Esophagus muscularis mucosa (tissue), 4 donors: ENCODE results near the gene MAPK4. TPM values are rescaled to one million over a fixed set of nuclear protein-coding genes. Genes with fewer than 3 reads are reported as not detected.

Experiments used
- DNase-seq: peaks from one replicate; pipeline ENCODE4 v3.0.0-alpha.2; 2017; ENCODE audit errors: extremely low spot score
- H3K27ac ChIP-seq, 4 donors: fragments of 200-600 bp; sonication (generic); replicated peaks in 1 of 4; 1 replicate in 3 of 4; 2 replicates in 1 of 4; pipeline ENCODE4 v1.5.1; 2016 to 2019; ENCODE audit warnings: mild to moderate bottlenecking in 1 of 4
- H3K27me3 ChIP-seq, 4 donors: fragments of 200-600 bp; sonication (generic); one replicate each; pipeline versions ENCODE4 v1.5.1 to v1.6.0; 2016 to 2019
- H3K36me3 ChIP-seq, 4 donors: fragments of 200-600 bp; sonication (generic); one replicate each; pipeline ENCODE4 v1.5.1; 2016 to 2019
- H3K4me1 ChIP-seq, 4 donors: fragments of 200-600 bp; sonication (generic); one replicate each; pipeline ENCODE4 v1.5.1; 2016 to 2019
- H3K4me3 ChIP-seq, 4 donors: fragments of 200-600 bp; sonication (generic); 1 replicate in 2 of 4; 2 replicates in 2 of 4; pipeline ENCODE4 v1.5.1; 2016 to 2019; ENCODE audit warnings: mild to moderate bottlenecking in 4 of 4, moderate library complexity in 1 of 4
- H3K9me3 ChIP-seq, 4 donors: fragments of 200-600 bp; sonication (generic); 1 replicate in 3 of 4; 2 replicates in 1 of 4; pipeline ENCODE4 v1.5.1; 2016 to 2019
- CTCF ChIP-seq, 3 experiments: fragments of 200-600 bp in 2 of 3; fragments of 450-650 bp in 1 of 3; sonication (generic) in 2 of 3; IDR thresholded peaks; one replicate each; pipeline ENCODE4 v1.5.1; 2017 to 2019; ENCODE audit warnings: antibody characterized with exemption in 3 of 3, mild to moderate bottlenecking in 2 of 3, moderate library complexity in 1 of 3
- EP300 ChIP-seq: sonication (generic); formaldehyde crosslinking; IDR thresholded peaks from one replicate; pipeline ENCODE4 v1.6.1; 2017; ENCODE audit warnings: antibody characterized with exemption
- POLR2A ChIP-seq: fragments of 450-650 bp; IDR thresholded peaks from one replicate; pipeline ENCODE4 v1.6.1; 2017; ENCODE audit warnings: antibody characterized with exemption, moderate library complexity, mild to moderate bottlenecking, low read depth
- POLR2AphosphoS5 ChIP-seq, 2 donors: sonication (generic); formaldehyde crosslinking; IDR thresholded peaks; one replicate each; pipeline ENCODE4 v1.6.1; 2017; ENCODE audit warnings: antibody characterized with exemption in 2 of 2
- WGBS: methylation state at CpG from one replicate; pipeline ENCODE4 v1.1.5; 2018; 5-methylcytosine and 5-hydroxymethylcytosine counted together
- intact Hi-C: fragments of 100-400 bp; cut with DNase I; formaldehyde crosslinking; loops from one replicate; pipeline ENCODE4 v1.15.1; 2023
- total RNA-seq, 4 donors: library from RNA; depleted of rRNA; stranded (reverse); fragments of >200 nt; gene quantifications; one replicate each; pipeline versions ENCODE4 v1.1.0 to v1.2.1, GENCODE V29; 2016

The MAPK4 gene
- total RNA-seq, 4 donors from 2014 or later: 6.2 to 14.5 (median 9.6) TPM

GRCh38 chr18:50679056-50679455, 119.2 kb downstream of the MAPK4 start:
- H3K9me3 ChIP-seq: no peaks in the 10 kb centered on the region
- no peaks in the 10 kb centered on the region for H3K36me3 ChIP-seq
- intact Hi-C loops: no loop called here
- H3K27ac ChIP-seq: no peak overlapping the region
- WGBS: 87% methylated on average over 3 of the region's 5 CpGs
- TF ChIP-seq POLR2A (no peak), POLR2AphosphoS5 (IDR thresholded peaks at IDR 0.05) (no peak), EP300 (no peak), CTCF (IDR thresholded peaks at IDR 0.05) (no peak)
- DNase-seq: no peak
- H3K4me3 ChIP-seq: no peak overlapping the region
- no peaks in the 10 kb centered on the region for H3K27me3 ChIP-seq
- H3K4me1 ChIP-seq: peaks cover 0 to 11% (median 7%) of the 10 kb centered on the region in 4 donors

- WGBS: 89% methylated on average over 10 of the region's 10 CpGs
- Histone ChIP-seq H3K36me3 (no peaks in the 10 kb centered on the region), H3K27ac (no peak overlapping the region), H3K4me1 (peaks cover 0 to 5% (median 5%) of the 10 kb centered on the region in 4 donors), H3K9me3 (no peaks in the 10 kb centered on the region), H3K27me3 (no peaks in the 10 kb centered on the region), H3K4me3 (no peak overlapping the region)
- no peak for DNase-seq
- TF ChIP-seq EP300: no peak
- TF ChIP-seq POLR2AphosphoS5 (IDR thresholded peaks at IDR 0.05): no peak
- no peak for TF ChIP-seq CTCF (IDR thresholded peaks at IDR 0.05)
- no peak for TF ChIP-seq POLR2A
- intact Hi-C loops: no loop called here
Measured at GRCh38 chr18:50679656-50680055, 119.8 kb downstream of the MAPK4 start.

GRCh38 chr18:50680966-50681365, 121.1 kb downstream of the MAPK4 start:
- Histone ChIP-seq H3K36me3 (no peaks in the 10 kb centered on the region), H3K27ac (no peak overlapping the region), H3K9me3 (no peaks in the 10 kb centered on the region), H3K4me3 (no peak overlapping the region), H3K27me3 (no peaks in the 10 kb centered on the region), H3K4me1 (no peaks in the 10 kb centered on the region)
- WGBS: 88% methylated on average over 1 of the region's 1 CpG
- no peak for DNase-seq
- intact Hi-C loops: no loop called here
- TF ChIP-seq EP300: no peak
- TF ChIP-seq CTCF (IDR thresholded peaks at IDR 0.05): no peak
- no peak for TF ChIP-seq POLR2A
- TF ChIP-seq POLR2AphosphoS5 (IDR thresholded peaks at IDR 0.05): no peak

- no peak overlapping the region for H3K4me3 ChIP-seq
- no peaks in the 10 kb centered on the region for H3K4me1 ChIP-seq
- no peak for TF ChIP-seq EP300
- no peak for DNase-seq
- intact Hi-C loops: no loop called here
- WGBS: 45% methylated on average over 1 of the region's 1 CpG
- no peak overlapping the region for H3K27ac ChIP-seq
- no peaks in the 10 kb centered on the region for H3K27me3 ChIP-seq
- H3K9me3 ChIP-seq: no peaks in the 10 kb centered on the region
- H3K36me3 ChIP-seq: no peaks in the 10 kb centered on the region
Measured at GRCh38 chr18:50682852-50683251, 123.0 kb downstream of the MAPK4 start.

- H3K9me3 ChIP-seq: no peaks in the 10 kb centered on the region
- no peaks in the 10 kb centered on the region for H3K36me3 ChIP-seq
- no peaks in the 10 kb centered on the region for H3K4me1 ChIP-seq
- DNase-seq: no peak
- no peak overlapping the region for H3K4me3 ChIP-seq
- no peak for TF ChIP-seq EP300
- TF ChIP-seq CTCF (IDR thresholded peaks at IDR 0.05): no peak
- H3K27ac ChIP-seq: no peak overlapping the region
- 84% methylated on average over 8 of the region's 8 CpGs for WGBS
- H3K27me3 ChIP-seq: no peaks in the 10 kb centered on the region
- intact Hi-C loops: no loop called here
Measured at GRCh38 chr18:50686409-50686808, 126.5 kb downstream of the MAPK4 start.
